HepG2 (cell line): Measurements from ENCODE around the gene THOC6. TPM values are rescaled to one million over a fixed set of nuclear protein-coding genes. Genes with fewer than 3 reads are reported as not detected.
A peak's percentile ranks its signal among the peaks of the same experiment; 100 is the strongest.

ENCODE experiments used
- ARNT2 ChIP-seq: sonication (generic); formaldehyde crosslinking; IDR thresholded peaks from 2 replicates; pipeline ENCODE4 v1.8.0; 2022; ENCODE audit warnings: mild to moderate bottlenecking, low read depth, missing genetic modification reagents, moderate library complexity
- BRD4 ChIP-seq: sonication (generic); formaldehyde crosslinking; IDR thresholded peaks from 2 replicates; pipeline ENCODE4 v1.4.0; 2020; ENCODE audit warnings: missing genetic modification reagents
- CBX5 ChIP-seq: sonication (generic); formaldehyde crosslinking; IDR thresholded peaks from 2 replicates; pipeline ENCODE4 v1.4.0; 2020; ENCODE audit warnings: missing genetic modification reagents, borderline replicate concordance
- FOXA3 ChIP-seq: IDR thresholded peaks from 2 replicates; pipeline ENCODE4 v1.6.1; 2016; ENCODE audit warnings: missing genetic modification reagents, missing compliant biosample characterization
- KDM2A ChIP-seq: sonication (generic); formaldehyde crosslinking; IDR thresholded peaks from 2 replicates; pipeline ENCODE4 v1.4.0; 2020; ENCODE audit warnings: low read depth, missing genetic modification reagents, borderline replicate concordance
- KLF12 ChIP-seq: sonication (generic); formaldehyde crosslinking; IDR thresholded peaks from 2 replicates; pipeline ENCODE4 v1.4.0; 2020; ENCODE audit warnings: missing genetic modification reagents, borderline replicate concordance
- PHF21A ChIP-seq: sonication (generic); formaldehyde crosslinking; IDR thresholded peaks from 2 replicates; pipeline ENCODE4 v1.5.0; 2020; ENCODE audit warnings: mild to moderate bottlenecking, missing genetic modification reagents
- RAD21 ChIP-seq: fragments of 450-650 bp; formaldehyde crosslinking; IDR thresholded peaks from 2 replicates; pipeline ENCODE4 v1.5.0; 2020; ENCODE audit warnings: mild to moderate bottlenecking
- RARG ChIP-seq: sonication (generic); formaldehyde crosslinking; IDR thresholded peaks from 2 replicates; pipeline ENCODE4 v1.4.0; 2020; ENCODE audit warnings: low read depth, mild to moderate bottlenecking, missing genetic modification reagents
- SALL1 ChIP-seq: sonication (generic); formaldehyde crosslinking; IDR thresholded peaks from 2 replicates; pipeline ENCODE4 v1.8.0; 2022; ENCODE audit warnings: mild to moderate bottlenecking, missing genetic modification reagents
- SIX4 ChIP-seq: sonication (generic); formaldehyde crosslinking; IDR thresholded peaks from 2 replicates; pipeline ENCODE4 v1.4.0; 2020; ENCODE audit warnings: missing genetic modification reagents
- ZEB1 ChIP-seq: IDR thresholded peaks from 2 replicates; pipeline ENCODE4 v1.6.1; 2012; ENCODE audit warnings: mild to moderate bottlenecking, low read depth, inconsistent platforms; ENCODE audit not compliant: insufficient replicate concordance
- ZFP37 ChIP-seq: sonication (generic); formaldehyde crosslinking; IDR thresholded peaks from 2 replicates; pipeline ENCODE4 v1.4.0; 2020; ENCODE audit warnings: missing genetic modification reagents, borderline replicate concordance
- ZNF329 ChIP-seq: sonication (generic); formaldehyde crosslinking; IDR thresholded peaks from 2 replicates; pipeline ENCODE4 v1.9.0; 2021; ENCODE audit warnings: low read depth, mild to moderate bottlenecking, missing genetic modification reagents
- ZNF629 ChIP-seq: sonication (generic); formaldehyde crosslinking; conservative IDR thresholded peaks from 2 replicates; pipeline ENCODE4 v1.5.0; 2020; ENCODE audit warnings: missing genetic modification reagents
- ZNF672 ChIP-seq: sonication (generic); formaldehyde crosslinking; IDR thresholded peaks from 2 replicates; pipeline ENCODE4 v1.8.1; 2022; ENCODE audit warnings: missing genetic modification reagents
- ZNF747 ChIP-seq: sonication (generic); formaldehyde crosslinking; IDR thresholded peaks from 2 replicates; pipeline ENCODE4 v1.8.1; 2023; ENCODE audit warnings: missing genetic modification reagents, mild to moderate bottlenecking, borderline replicate concordance
- ZNF782 ChIP-seq: sonication (generic); formaldehyde crosslinking; IDR thresholded peaks from 2 replicates; pipeline ENCODE4 v1.4.0; 2020; ENCODE audit warnings: missing genetic modification reagents, mild to moderate bottlenecking, borderline replicate concordance
- polyA plus RNA-seq, 8 experiments: library from polyadenylated mRNA; depleted of rRNA in 3 of 8; stranded (reverse) in 7 of 8; unstranded in 1 of 8; fragments of >200 nt; fragmentation: Illumina TruSeq in 4 of 8; extraction: Trizol in 4 of 8; gene quantifications; 2 replicates each; pipeline versions ENCODE4 v1.2.1 to v1.2.3, GENCODE V29; 2011 to 2016; ENCODE audit warnings: low read depth in 4 of 8, missing spikeins in 1 of 8, mixed read lengths in 1 of 8; ENCODE audit not compliant: insufficient read depth in 1 of 8
- total RNA-seq, 5 experiments: library from RNA; depleted of rRNA; stranded (reverse); fragments of >200 nt; fragmentation: Illumina TruSeq; extraction: Trizol; gene quantifications; 2 replicates each; pipeline ENCODE4 v1.2.3, GENCODE V29; 2016; ENCODE audit warnings: low read depth in 1 of 5
- TF ChIP-seq, protein P1 (sequence below): sonication (generic); formaldehyde crosslinking; IDR thresholded peaks from 2 replicates; pipeline ENCODE4 v1.4.0; 2020; ENCODE audit warnings: mild to moderate bottlenecking, missing genetic modification reagents
- TF ChIP-seq, protein P2 (sequence below), 2 experiments: sonication (generic) in 1 of 2; formaldehyde crosslinking in 1 of 2; IDR thresholded peaks; 2 replicates each; pipeline versions ENCODE4 v1.4.0 to v1.6.1; 2018 to 2020; ENCODE audit warnings: missing genetic modification reagents in 2 of 2, borderline replicate concordance in 1 of 2, low read depth in 1 of 2, mild to moderate bottlenecking in 1 of 2, missing biosample characterization in 1 of 2
- TF ChIP-seq, protein P3 (sequence below): sonication (generic); formaldehyde crosslinking; conservative IDR thresholded peaks from 2 replicates; pipeline ENCODE4 v1.4.0; 2020; ENCODE audit warnings: missing genetic modification reagents
- TF ChIP-seq, protein P4 (sequence below): sonication (generic); formaldehyde crosslinking; IDR thresholded peaks from 2 replicates; pipeline ENCODE4 v1.5.0; 2020; ENCODE audit warnings: missing genetic modification reagents
- TF ChIP-seq, protein P5 (sequence below): sonication (generic); formaldehyde crosslinking; IDR thresholded peaks from 2 replicates; pipeline ENCODE4 v1.4.0; 2020; ENCODE audit warnings: missing genetic modification reagents

Gene THOC6
- total and polyA plus RNA-seq, 2 of the 13 experiments (the other 11 are each of a cell fraction or from before 2014, with no cell fraction given), result 32.1 to 37.0 TPM

DNA sequence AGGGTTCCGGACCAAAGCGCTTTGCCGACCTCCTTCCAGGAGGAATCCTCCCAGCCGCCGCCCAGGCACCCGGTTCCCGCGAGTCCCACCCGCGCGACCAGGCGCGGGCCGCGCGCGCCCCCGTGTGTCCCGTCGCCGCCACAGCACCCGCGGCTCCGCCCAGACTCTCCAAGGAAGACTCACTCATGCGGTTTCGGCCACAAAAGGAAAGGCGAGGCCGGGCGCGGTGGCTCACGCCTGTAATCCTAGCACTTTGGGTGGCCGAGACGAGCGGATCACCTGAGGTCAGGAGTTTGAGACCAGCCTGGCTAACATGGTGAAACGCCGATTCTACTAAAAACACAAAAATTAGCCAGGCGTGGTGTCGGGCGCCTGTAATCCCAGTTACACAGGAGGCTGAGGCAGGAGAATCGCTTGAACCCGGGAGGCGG lies 40.1 kb upstream of the THOC6 start (continued):
- TF ChIP-seq, protein P1, sequence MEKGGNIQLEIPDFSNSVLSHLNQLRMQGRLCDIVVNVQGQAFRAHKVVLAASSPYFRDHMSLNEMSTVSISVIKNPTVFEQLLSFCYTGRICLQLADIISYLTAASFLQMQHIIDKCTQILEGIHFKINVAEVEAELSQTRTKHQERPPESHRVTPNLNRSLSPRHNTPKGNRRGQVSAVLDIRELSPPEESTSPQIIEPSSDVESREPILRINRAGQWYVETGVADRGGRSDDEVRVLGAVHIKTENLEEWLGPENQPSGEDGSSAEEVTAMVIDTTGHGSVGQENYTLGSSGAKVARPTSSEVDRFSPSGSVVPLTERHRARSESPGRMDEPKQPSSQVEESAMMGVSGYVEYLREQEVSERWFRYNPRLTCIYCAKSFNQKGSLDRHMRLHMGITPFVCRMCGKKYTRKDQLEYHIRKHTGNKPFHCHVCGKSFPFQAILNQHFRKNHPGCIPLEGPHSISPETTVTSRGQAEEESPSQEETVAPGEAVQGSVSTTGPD (CRISPR knock-in tag), result no peak
- TF ChIP-seq PHF21A (CRISPR knock-in tag) (peak; percentile 39; the same call in 1 of the 2 replicates), SALL1 (peak; percentile 43; the same call in 1 of the 2 replicates), ZFP37 (CRISPR knock-in tag) (no peak), ZEB1 (no peak), KDM2A (peak; percentile 61; the same call in 1 of the 2 replicates), ARNT2 (peak; percentile 27; the same call in 1 of the 2 replicates), ZNF672 (CRISPR knock-in tag) (no peak), ZNF329 (CRISPR knock-in tag) (0 out of 2 replicates have a peak, but pooled peaks have one; percentile 46), ZNF747 (CRISPR knock-in tag) (no peak), CBX5 (CRISPR knock-in tag) (no peak), ZNF782 (CRISPR knock-in tag) (no peak), KLF12 (peak; percentile 39; the same call in 1 of the 2 replicates), BRD4 (CRISPR knock-in tag) (no peak), RARG (CRISPR knock-in tag) (no peak), FOXA3 (CRISPR knock-in tag) (0 out of 2 replicates have a peak, but pooled peaks have one; percentile 7), RAD21 (peak; percentile 88), ZNF629 (CRISPR knock-in tag) (0 out of 2 replicates have a peak, but pooled peaks have one; percentile 13), SIX4 (CRISPR knock-in tag) (no peak)
- TF ChIP-seq, protein P2, sequence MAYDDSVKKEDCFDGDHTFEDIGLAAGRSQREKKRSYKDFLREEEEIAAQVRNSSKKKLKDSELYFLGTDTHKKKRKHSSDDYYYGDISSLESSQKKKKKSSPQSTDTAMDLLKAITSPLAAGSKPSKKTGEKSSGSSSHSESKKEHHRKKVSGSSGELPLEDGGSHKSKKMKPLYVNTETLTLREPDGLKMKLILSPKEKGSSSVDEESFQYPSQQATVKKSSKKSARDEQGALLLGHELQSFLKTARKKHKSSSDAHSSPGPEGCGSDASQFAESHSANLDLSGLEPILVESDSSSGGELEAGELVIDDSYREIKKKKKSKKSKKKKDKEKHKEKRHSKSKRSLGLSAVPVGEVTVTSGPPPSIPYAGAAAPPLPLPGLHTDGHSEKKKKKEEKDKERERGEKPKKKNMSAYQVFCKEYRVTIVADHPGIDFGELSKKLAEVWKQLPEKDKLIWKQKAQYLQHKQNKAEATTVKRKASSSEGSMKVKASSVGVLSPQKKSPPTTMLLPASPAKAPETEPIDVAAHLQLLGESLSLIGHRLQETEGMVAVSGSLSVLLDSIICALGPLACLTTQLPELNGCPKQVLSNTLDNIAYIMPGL (CRISPR knock-in tag; IDR thresholded peaks at IDR 0.05; ENCODE audit: borderline replicate concordance in 1 of 2, low read depth in 1 of 2), result peak in 1 of 2 experiments; percentile 45; a peak in 1 of 4 replicates
- TF ChIP-seq, protein P3, sequence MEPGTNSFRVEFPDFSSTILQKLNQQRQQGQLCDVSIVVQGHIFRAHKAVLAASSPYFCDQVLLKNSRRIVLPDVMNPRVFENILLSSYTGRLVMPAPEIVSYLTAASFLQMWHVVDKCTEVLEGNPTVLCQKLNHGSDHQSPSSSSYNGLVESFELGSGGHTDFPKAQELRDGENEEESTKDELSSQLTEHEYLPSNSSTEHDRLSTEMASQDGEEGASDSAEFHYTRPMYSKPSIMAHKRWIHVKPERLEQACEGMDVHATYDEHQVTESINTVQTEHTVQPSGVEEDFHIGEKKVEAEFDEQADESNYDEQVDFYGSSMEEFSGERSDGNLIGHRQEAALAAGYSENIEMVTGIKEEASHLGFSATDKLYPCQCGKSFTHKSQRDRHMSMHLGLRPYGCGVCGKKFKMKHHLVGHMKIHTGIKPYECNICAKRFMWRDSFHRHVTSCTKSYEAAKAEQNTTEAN (CRISPR knock-in tag), result no peak
- TF ChIP-seq, protein P4, sequence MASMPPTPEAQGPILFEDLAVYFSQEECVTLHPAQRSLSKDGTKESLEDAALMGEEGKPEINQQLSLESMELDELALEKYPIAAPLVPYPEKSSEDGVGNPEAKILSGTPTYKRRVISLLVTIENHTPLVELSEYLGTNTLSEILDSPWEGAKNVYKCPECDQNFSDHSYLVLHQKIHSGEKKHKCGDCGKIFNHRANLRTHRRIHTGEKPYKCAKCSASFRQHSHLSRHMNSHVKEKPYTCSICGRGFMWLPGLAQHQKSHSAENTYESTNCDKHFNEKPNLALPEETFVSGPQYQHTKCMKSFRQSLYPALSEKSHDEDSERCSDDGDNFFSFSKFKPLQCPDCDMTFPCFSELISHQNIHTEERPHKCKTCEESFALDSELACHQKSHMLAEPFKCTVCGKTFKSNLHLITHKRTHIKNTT, result 0 out of 2 replicates have a peak, but pooled peaks have one; percentile 35
- TF ChIP-seq, protein P5, sequence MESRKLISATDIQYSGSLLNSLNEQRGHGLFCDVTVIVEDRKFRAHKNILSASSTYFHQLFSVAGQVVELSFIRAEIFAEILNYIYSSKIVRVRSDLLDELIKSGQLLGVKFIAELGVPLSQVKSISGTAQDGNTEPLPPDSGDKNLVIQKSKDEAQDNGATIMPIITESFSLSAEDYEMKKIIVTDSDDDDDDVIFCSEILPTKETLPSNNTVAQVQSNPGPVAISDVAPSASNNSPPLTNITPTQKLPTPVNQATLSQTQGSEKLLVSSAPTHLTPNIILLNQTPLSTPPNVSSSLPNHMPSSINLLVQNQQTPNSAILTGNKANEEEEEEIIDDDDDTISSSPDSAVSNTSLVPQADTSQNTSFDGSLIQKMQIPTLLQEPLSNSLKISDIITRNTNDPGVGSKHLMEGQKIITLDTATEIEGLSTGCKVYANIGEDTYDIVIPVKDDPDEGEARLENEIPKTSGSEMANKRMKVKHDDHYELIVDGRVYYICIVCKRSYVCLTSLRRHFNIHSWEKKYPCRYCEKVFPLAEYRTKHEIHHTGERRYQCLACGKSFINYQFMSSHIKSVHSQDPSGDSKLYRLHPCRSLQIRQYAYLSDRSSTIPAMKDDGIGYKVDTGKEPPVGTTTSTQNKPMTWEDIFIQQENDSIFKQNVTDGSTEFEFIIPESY (CRISPR knock-in tag), result peak; percentile 16; the same call in 1 of the 2 replicates
